Fibroblast of mammary gland (primary cell): ENCODE data around the gene PHYHIPL.
"Not testable (repeated sequence)": the region's sequence is repeated elsewhere in the genome, so short reads cannot be mapped to it uniquely, and the experiment has no call there.

Experiments used
- DNase-seq: peaks from one replicate; pipeline ENCODE4 v3.0.0-alpha.2; 2010; ENCODE audit warnings: low read depth
- H3K4me3 ChIP-seq: 2 replicates; pipeline ENCODE4 v1.5.1; 2011; ENCODE audit warnings: low read depth, mild to moderate bottlenecking, low read length, moderate library complexity; ENCODE audit not compliant: control insufficient read depth
- TF ChIP-seq, protein P1 (sequence below): conservative IDR thresholded peaks from 2 replicates; pipeline ENCODE4 v1.5.1; 2011; ENCODE audit warnings: low read depth, low read length, inconsistent platforms; ENCODE audit not compliant: control insufficient read depth, insufficient read depth

The PHYHIPL gene

DNA sequence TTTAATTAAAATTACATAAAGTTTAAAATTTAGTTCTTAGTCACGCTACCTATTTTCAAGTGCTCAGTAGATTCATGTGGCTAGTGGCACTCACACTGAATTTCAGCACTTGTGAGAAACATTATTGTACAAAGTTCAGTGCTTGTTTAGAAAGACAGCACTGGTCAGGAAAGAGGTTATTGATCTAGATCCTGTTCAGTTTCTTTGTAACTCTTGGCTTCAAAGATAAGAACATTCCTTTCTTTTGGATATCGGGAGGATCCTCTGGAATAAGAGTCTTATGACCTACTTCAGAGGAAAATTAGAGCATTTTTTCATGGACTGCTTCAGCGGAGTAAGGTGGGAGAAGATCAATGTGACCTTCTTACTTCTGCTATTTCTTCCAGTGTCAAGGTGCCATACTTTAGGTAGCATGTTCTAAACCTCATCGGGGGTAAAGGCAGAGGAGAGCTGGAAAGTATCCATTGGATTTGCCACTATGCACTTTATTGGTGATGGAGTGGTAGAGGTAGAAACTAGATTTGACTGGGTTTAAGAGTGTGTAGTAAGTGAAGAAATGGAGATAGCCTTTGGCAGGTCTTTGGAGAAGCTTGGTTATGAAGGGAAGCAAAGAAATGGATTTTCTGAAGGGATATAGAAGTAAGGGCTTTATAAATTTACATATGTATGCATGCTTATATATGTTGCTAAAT lies 39.9 kb downstream of the PHYHIPL start:
- DNase-seq: no peak
- H3K4me3 ChIP-seq: no peak overlapping the region
- TF ChIP-seq, protein P1, sequence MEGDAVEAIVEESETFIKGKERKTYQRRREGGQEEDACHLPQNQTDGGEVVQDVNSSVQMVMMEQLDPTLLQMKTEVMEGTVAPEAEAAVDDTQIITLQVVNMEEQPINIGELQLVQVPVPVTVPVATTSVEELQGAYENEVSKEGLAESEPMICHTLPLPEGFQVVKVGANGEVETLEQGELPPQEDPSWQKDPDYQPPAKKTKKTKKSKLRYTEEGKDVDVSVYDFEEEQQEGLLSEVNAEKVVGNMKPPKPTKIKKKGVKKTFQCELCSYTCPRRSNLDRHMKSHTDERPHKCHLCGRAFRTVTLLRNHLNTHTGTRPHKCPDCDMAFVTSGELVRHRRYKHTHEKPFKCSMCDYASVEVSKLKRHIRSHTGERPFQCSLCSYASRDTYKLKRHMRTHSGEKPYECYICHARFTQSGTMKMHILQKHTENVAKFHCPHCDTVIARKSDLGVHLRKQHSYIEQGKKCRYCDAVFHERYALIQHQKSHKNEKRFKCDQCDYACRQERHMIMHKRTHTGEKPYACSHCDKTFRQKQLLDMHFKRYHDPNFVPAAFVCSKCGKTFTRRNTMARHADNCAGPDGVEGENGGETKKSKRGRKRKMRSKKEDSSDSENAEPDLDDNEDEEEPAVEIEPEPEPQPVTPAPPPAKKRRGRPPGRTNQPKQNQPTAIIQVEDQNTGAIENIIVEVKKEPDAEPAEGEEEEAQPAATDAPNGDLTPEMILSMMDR: no peak

GRCh38 chr10:59222788-59223187 lies 46.3 kb downstream of the PHYHIPL start:
- TF ChIP-seq, protein P1: no peak
- no peak for DNase-seq
- H3K4me3 ChIP-seq: no peak overlapping the region

- DNase-seq, H3K4me3 ChIP-seq: not testable (repeated sequence)
Observed at GRCh38 chr10:59223597-59223996, 47.2 kb downstream of the PHYHIPL start.

DNA sequence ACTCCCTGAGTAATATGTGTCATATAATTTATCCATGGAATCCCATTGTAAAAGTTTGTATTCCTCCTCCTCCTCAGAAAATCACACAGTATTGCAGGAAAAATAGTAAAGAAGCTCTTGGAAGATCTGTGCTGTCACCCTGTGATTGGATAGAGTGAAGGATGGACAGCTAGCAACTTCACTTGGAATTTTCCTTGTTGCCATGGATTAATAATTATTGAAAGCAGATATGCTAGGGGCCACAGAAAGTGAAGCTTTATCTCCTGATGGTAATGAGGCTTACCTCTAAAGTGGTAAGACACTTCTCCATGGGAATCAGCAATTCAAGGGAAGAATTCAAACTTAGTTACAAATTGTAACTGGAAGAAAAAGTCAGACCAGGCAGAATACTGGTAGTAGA lies 48.8 kb downstream of the PHYHIPL start:
- TF ChIP-seq, protein P1: no peak
- no peak overlapping the region for H3K4me3 ChIP-seq
- DNase-seq: no peak

DNA sequence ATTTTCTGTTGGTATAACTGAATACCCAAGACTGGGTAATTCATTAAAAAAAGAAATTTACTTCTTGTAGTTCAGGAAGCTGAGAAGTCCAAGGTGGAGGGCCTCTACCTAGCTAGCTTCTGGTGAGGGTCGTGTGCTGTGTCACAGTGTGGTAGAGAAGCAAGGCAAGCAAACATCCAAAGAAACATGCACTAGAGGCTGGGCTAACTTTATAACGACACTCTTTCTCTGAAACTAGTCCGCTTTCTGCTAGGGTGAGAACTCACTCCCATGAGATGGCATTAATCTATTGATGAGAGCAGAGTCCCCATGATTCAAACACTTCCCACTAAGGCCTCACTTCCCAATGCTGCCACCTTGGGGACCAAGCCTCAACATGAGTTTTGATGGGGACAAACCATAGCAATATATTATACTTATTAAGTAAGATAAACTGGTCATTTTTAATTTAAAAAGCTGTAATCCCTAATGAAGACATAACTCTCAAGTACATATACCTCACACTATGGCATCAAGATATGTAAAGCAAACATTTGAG lies 50.8 kb downstream of the PHYHIPL start:
- no peak for DNase-seq
- TF ChIP-seq, protein P1: peak; percentile 1
- no peak overlapping the region for H3K4me3 ChIP-seq

- H3K4me3 ChIP-seq: no peak overlapping the region
- TF ChIP-seq, protein P1: no peak
- peak; percentile 60 for DNase-seq
Observed at GRCh38 chr10:59229441-59229840, 53.0 kb downstream of the PHYHIPL start.

DNA sequence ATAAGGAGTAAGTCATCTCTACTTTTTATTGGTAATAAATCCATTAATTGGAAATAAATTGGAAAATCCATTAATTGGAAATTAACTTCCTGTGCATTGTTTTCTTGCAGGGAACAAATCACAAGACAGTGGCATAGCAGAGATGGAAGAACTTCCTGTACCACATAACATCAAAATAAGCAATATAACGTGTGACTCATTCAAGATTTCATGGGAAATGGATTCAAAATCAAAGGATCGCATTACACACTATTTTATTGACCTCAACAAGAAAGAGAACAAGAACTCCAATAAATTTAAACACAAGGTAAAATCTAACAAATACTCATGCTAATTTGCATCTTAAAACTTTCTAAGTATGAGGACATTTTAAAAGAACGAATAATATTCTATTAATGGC lies 57.8 kb downstream of the PHYHIPL start:
- no peak overlapping the region for H3K4me3 ChIP-seq
- DNase-seq: peak; percentile 57
- TF ChIP-seq, protein P1: no peak
